HAP-1 (cell line): Measurements from ENCODE around the gene LHX1.

Experiments used
- DNase-seq, 2 experiments: peaks; one replicate each; pipeline ENCODE4 v3.0.0-alpha.2; 2016 to 2020; ENCODE audit warnings: low spot score in 2 of 2
- H3K27me3 ChIP-seq: fragments of 250-450 bp; sonication (Bioruptor Pico); 2 replicates; pipeline ENCODE4 v1.5.1; 2020; ENCODE audit warnings: low read depth, mild to moderate bottlenecking, moderate library complexity
- H3K36me3 ChIP-seq: fragments of 250-450 bp; sonication (Bioruptor Pico); replicated peaks from 2 replicates; pipeline ENCODE4 v1.5.1; 2020; ENCODE audit warnings: mild to moderate bottlenecking
- H3K4me1 ChIP-seq: fragments of 250-450 bp; sonication (Bioruptor Pico); 2 replicates; pipeline ENCODE4 v1.5.1; 2020; ENCODE audit warnings: mild to moderate bottlenecking
- H3K4me3 ChIP-seq: fragments of 250-450 bp; sonication (Bioruptor Pico); 2 replicates; pipeline ENCODE4 v1.5.1; 2020; ENCODE audit warnings: mild to moderate bottlenecking, moderate library complexity
- H3K9me3 ChIP-seq: fragments of 250-450 bp; sonication (Bioruptor Pico); 2 replicates; pipeline ENCODE4 v1.5.1; 2020; ENCODE audit warnings: mild to moderate bottlenecking, moderate library complexity
- in situ Hi-C: fragments of 300-500 bp; cut with MboI; formaldehyde crosslinking; loops from 3 replicates; pipeline ENCODE4 v1.14.3; 2020; ENCODE audit warnings: low sequenced_read_pairs, inconsistent platforms, mixed read lengths

LHX1 gene

DNA sequence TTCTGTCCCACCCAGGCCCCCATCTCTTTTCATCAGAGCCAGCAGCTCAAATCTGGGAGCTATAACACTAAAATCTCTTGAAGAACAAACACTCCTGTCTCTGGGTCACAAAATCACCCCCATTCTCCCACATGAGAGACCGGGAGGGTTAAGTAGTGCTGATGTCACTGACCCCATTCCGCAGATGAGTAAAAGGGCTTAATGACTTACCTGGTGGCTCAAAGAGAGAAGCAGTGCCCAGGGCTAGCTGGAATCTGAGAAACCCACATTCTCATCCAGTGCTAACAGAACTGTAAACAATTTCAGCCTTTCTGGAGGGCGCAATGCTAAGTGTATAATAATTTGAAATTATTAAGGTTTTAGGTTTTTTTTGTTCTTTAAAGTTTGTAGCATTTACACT is 26.3 kb upstream of the LHX1 start:
- in situ Hi-C loops, result no loop called here
- Histone ChIP-seq H3K4me1 (no peaks in the 10 kb centered on the region), H3K4me3 (no peak overlapping the region), H3K36me3 (no peaks in the 10 kb centered on the region), H3K27me3 (peaks cover 3% of the 10 kb centered on the region; the same call in 1 of the 2 replicates), H3K9me3 (no peaks in the 10 kb centered on the region)
- no peak for DNase-seq

DNA sequence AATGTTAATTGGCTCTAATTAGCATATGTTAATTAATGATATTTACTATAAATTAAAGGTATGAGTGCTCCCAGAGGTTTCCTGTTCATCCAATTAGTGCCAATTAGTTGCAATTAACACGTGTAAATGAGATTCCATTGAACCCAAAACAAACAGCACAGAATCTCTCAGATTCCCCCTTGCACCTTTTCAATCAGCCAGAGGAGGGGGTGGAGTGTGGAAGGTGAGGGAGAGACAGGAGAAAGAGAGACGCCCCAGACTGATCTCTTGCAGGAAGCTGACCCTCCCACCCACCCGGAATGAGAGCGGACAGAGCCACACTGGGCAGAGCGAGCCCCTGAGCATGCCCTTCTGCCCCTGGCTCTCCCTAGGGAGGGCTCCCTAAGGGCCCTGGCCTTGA is 24.1 kb upstream of the LHX1 start:
- H3K27me3 ChIP-seq, result peaks cover 3% of the 10 kb centered on the region; the same call in 1 of the 2 replicates
- no peak for DNase-seq
- in situ Hi-C loops, result no loop called here
- H3K4me1 ChIP-seq, result no peaks in the 10 kb centered on the region
- no peaks in the 10 kb centered on the region for H3K9me3 ChIP-seq
- H3K4me3 ChIP-seq, result no peak overlapping the region
- H3K36me3 ChIP-seq, result no peaks in the 10 kb centered on the region

DNA sequence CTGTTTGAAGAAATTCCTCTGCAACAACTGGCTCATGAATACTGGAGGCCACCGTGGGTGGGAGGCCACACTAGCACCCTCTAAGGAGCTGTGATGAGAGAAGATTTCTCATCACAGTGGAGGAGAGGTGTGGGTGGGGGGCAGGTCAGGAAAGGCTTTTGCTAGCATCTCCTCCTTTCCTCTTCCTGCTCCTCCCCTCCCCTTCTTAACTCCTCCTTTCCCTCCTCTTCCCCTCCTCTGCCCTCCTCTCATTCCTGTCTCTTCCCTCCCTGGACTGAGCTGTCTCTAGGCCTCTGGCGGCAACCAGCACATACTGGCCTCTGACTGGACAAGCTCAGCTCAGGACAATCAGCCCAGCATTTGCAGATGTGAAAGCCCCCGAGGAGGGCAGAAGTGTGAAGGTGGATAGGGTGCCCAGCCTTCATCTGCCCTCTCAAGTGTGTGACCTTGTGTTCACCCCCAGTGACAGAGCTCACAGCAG is 19.0 kb upstream of the LHX1 start:
- peaks cover 11% of the 10 kb centered on the region for H3K4me1 ChIP-seq

DNA sequence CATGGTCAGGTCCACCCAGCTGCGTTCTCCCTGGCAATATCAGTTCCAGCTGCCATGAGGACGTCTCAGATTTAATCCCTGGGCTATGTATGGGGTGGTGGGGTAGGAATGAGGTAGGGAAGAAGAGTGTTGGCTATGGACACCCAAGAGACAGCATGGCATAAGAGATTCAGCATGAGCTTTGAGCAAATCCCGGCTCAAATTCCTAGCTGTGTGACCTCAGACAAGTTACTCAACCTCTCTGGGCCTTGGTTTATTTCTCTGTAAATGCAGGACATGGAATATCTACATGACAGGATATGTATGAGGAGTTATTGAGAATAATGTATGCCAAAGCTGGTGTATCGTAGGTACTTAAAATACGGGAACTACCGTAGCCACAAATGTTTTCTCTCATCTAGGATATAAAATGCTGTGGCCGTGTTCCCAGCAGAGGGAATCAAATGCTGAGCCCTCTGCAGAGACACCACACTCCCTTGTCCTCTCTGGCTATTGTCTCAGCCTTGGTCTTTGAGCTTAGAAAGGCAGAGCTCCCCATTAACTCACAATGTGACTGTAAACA is 17.8 kb upstream of the LHX1 start:
- H3K4me1 ChIP-seq, result peaks cover 11% of the 10 kb centered on the region
- no peak overlapping the region for H3K4me3 ChIP-seq
- no peak for DNase-seq
- H3K27me3 ChIP-seq, result no peaks in the 10 kb centered on the region
- in situ Hi-C loops, result no loop called here
- no peaks in the 10 kb centered on the region for H3K9me3 ChIP-seq
- H3K36me3 ChIP-seq, result no peaks in the 10 kb centered on the region

More for the DNA sequence above, 19.0 kb upstream of the LHX1 start:
- in situ Hi-C loops, result no loop called here
- no peak for DNase-seq
- Histone ChIP-seq H3K27me3 (no peaks in the 10 kb centered on the region), H3K36me3 (no peaks in the 10 kb centered on the region), H3K4me3 (no peak overlapping the region), H3K9me3 (no peaks in the 10 kb centered on the region)

DNA sequence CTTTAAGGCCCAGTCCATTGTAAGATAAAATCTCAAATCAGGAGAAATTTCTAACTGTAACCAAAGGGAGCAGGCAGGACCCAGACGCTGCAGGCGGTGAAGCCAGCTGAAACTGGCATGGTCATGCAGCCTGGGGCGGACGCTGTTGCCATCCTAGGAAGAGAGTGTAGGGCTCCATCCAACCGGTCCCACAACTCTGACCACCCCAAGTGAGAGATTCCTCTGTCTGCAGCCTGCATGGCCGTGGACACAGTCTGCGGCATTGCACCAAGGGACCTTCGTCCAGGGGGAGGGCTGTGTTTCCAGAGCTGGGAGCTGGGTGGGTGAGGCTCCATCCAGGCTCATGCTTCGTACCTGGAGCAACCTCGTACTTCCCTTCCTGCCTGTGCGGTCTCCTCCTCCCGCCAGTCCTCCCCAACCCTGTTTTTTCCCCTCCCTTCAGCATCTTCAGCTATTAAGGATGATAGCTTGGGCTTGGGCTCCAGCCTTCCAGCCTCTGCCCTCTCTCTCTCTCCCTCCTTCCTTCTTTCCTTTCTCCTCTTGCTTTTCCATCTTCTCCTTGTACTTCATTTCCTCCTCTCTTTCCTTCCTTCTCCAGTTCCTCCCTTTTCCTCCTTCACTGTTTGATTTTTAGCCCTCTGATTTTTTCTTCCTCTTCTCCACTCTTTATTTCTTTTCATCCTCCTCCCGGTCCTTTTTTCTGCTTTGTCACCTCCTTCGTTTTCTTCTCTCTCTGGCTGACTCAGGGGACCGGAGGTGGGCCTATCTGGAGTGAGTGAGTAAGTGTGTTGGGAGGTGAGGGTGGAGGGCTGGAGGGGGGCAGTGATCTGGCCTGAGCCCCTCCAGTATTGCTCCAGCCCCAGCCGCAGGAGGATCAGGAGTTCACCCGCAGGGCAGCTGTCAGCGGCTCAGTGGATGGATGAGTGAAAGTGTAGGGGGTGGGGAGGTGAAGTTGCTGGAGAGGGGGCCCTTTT is 17.0 kb upstream of the LHX1 start:
- H3K4me3 ChIP-seq, result no peak overlapping the region
- in situ Hi-C loops, result no loop called here
- H3K27me3 ChIP-seq, result no peaks in the 10 kb centered on the region

DNA sequence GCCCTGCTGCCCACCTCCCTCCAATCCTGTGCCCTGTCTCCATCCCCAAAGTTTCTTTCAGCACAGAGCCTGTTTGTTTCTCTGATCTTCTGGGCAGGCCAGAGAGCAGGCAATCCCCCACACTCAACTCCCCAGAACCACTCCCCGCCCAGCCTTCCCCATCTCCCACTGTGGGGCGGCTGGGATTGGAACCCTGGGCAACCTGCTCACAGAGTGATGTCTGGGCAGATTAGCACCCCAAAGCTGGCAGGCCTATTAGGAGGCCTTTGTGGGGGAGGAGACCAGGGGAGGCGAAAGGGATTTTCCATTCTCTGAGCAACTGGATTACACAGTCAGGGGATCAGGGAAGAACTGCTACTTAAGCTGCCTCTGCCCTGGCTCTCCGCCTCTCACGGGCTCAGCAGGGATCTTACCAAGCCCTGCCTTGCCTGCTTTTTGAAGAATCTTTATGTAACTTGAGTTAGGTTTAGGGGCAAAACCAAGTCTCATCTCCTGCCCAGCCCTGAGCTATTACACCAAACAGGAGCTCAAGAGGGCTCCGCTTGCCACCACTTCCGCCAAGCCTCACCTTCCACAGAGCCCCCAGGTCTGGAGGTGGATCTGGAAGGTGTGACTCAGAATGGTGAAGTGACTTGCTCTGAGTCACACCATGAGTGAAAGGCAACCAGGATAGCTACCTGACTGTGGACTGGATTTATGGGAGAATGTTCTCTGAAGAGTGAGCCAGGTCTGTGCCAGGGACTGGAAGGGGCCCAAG is 16.0 kb upstream of the LHX1 start:
- Histone ChIP-seq H3K27me3 (no peaks in the 10 kb centered on the region), H3K9me3 (no peaks in the 10 kb centered on the region), H3K4me3 (no peak overlapping the region), H3K36me3 (no peaks in the 10 kb centered on the region), H3K4me1 (peaks cover 11% of the 10 kb centered on the region)
- DNase-seq, result peak in 1 of 2 experiments; percentile 30
- in situ Hi-C loops, result no loop called here

More for the DNA sequence above, 17.0 kb upstream of the LHX1 start:
- Histone ChIP-seq H3K4me1 (peaks cover 11% of the 10 kb centered on the region), H3K9me3 (no peaks in the 10 kb centered on the region), H3K36me3 (no peaks in the 10 kb centered on the region)
- DNase-seq, result no peak

DNA sequence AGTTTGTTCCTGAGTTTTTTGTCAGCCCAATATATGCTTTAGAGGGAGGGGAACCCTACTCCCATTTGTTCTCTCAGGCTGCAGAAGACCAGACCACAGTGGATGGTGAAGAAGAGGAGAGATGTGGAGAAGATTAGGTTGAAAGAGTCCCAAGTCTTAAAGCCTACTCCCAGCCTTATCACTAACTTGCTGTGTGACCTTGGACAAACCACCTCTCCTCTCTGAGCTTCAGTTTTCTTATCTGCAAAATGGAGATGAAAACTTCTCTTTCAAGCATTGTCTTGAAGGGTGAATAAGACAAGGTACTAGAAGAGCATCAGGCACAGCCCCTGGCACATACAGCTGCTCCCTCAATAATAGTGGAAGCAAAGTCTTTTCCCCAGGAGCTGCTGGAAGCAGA is 15.1 kb upstream of the LHX1 start:
- no peak overlapping the region for H3K4me3 ChIP-seq
- H3K9me3 ChIP-seq, result no peaks in the 10 kb centered on the region
- H3K36me3 ChIP-seq, result no peaks in the 10 kb centered on the region
- in situ Hi-C loops, result no loop called here
- H3K27me3 ChIP-seq, result no peaks in the 10 kb centered on the region
- peaks cover 11% of the 10 kb centered on the region for H3K4me1 ChIP-seq
- no peak for DNase-seq

DNA sequence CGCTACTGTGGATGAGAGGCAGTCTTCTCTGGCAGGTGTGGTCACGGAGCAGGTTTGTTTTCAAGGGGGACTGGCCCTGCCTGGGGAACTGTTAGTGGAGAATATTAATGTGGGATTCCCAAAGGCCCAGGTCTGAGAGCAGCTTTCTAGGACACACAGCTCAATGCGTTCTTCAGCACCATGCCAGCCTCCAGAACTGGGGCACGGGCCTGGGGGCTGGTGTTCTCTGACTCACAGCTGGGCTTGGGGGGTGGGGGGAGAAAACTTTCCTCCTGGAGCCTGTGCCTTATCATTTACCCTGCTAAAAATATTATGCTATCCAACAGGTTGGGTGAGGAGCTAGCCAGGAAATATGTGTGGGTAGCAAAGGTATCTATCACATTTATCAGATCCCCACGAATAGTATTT is 13.5 kb upstream of the LHX1 start:
- in situ Hi-C loops, result no loop called here
- H3K27me3 ChIP-seq, result no peaks in the 10 kb centered on the region
- no peak for DNase-seq
- H3K4me1 ChIP-seq, result peaks cover 11% of the 10 kb centered on the region
- H3K4me3 ChIP-seq, result no peak overlapping the region
- H3K36me3 ChIP-seq, result no peaks in the 10 kb centered on the region
- no peaks in the 10 kb centered on the region for H3K9me3 ChIP-seq

DNA sequence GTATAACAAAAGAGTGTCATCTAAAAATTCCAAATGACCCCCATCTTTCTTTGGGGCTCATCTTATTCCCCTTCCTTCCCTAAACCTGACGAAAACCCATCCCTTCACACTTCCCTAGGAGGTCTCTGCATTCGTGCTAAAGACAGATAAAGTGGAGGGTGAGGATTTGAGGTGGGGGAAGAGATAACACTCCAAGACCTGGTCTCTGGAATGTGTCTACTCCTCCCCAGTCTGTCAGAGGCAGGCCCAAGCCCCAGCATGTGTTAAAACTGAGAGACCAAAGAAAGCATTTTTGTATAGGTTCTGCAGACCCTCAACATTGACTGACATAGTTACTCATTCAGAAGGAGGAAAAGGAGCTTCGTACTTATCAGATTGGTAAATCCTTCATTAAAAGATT is 11.0 kb upstream of the LHX1 start:
- Histone ChIP-seq H3K4me3 (no peak overlapping the region), H3K9me3 (no peaks in the 10 kb centered on the region), H3K36me3 (no peaks in the 10 kb centered on the region), H3K4me1 (peaks cover 8% of the 10 kb centered on the region), H3K27me3 (no peaks in the 10 kb centered on the region)
- in situ Hi-C loops, result no loop called here
- no peak for DNase-seq

DNA sequence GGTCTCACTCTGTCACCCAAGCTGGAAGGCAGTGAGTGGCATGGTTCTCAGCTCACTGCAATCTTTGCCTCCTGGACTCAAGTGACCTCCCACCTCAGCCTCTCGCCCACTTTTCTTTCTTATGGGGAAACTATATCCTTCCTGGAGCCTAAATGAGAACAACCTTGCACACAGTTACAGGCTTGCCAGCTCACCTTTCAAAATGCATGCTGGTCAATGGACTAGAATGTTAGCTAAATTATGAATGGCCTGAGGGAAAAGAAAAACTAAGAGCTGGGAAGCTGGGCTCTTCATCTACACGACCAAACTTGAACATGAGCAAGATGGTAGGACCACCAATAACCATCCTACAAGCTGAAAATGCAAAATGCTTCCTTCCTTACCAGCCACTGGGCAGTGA is 10.6 kb upstream of the LHX1 start:
- H3K4me1 ChIP-seq, result peaks cover 5% of the 10 kb centered on the region

DNA sequence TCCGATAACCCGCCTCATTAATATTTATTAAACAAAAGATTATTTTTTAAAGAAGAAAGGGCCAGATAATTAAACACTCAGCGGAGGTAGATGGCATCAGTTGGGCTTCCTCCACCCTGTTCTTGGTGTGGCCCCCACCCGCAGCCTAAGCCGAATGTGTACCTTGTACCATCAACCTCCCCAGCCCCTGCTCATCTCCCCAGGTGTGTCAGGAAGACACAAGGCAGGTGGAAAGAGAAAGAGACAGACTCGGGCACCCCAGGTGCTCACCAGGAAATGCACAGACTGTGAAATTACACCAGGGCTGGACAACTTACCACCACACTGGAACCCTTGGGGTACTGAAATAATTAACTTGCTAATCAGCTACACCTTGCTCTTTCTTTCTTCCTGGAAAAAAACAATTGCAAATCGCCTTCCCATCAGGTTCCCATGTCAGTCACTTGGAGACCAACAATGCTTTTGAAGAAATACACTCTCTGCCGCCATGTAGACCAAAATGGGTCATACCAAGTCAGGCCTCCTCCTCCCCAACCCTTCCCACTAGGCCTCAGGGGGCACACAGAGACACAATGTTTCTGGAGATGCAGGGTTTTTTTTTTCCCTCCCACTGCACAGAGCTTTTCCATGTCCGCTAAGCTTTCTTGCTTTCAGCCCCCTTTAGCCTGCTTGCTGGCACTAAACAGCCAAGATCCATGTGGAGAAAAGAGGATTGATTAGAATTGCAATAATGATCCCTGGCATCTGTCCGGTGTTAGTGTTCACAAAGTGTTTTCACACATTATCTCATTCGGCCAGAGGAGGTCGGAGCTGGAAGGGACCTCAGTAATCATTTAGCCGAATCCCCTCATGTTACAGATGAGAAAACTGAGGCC is 8.6 kb upstream of the LHX1 start:
- DNase-seq, result no peak
- Histone ChIP-seq H3K4me1 (peaks cover 5% of the 10 kb centered on the region), H3K4me3 (no peak overlapping the region)

More for the DNA sequence above, 10.6 kb upstream of the LHX1 start:
- Histone ChIP-seq H3K27me3 (no peaks in the 10 kb centered on the region), H3K36me3 (no peaks in the 10 kb centered on the region), H3K9me3 (no peaks in the 10 kb centered on the region), H3K4me3 (no peak overlapping the region)
- in situ Hi-C loops, result no loop called here
- no peak for DNase-seq

DNA sequence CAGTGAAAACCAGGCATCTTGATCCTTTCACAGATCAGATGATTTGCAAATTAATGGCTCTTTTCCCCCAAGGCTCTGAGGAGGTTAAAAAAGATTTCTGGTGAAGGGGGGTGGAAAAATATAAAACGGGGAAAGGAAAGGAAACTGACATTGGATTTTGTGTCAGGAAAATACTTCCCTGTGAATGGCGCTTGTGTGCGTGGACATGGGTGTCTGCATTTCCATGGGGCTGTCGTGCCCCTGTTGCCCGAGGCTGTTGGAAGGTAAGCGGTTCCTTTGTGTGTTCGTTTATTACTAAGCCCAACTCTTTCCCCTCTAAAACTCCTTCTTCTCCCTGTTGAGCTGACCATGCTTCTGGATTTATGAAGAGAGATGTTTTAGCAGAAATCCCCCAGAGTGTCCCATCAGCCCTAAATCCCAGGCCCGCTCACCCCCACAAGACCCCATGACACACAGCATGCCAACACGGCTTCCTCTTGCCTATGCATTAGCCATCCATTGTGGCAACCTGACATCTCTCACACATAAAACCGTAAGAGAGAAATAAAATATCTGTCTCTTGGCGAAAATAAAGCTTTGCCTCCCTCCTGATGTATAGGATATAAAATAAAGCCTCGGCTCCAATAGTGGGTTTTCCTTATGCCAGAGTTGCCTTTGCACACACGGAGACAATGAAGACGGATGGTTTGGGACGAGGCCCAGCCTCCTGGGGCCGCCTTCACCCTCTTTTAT is 7.3 kb upstream of the LHX1 start:
- in situ Hi-C loops, result no loop called here
- Histone ChIP-seq H3K4me3 (no peak overlapping the region), H3K36me3 (no peaks in the 10 kb centered on the region), H3K27me3 (no peaks in the 10 kb centered on the region), H3K9me3 (no peaks in the 10 kb centered on the region), H3K4me1 (peaks cover 5% of the 10 kb centered on the region)
- DNase-seq, result peak in 1 of 2 experiments; percentile 52

More for the DNA sequence above, 8.6 kb upstream of the LHX1 start:
- Histone ChIP-seq H3K36me3 (no peaks in the 10 kb centered on the region), H3K9me3 (no peaks in the 10 kb centered on the region), H3K27me3 (no peaks in the 10 kb centered on the region)
- in situ Hi-C loops, result no loop called here
